GM19351 (cell line): ENCODE measurements around the gene GNPTAB.
A peak's percentile ranks its signal among the peaks of the same experiment; 100 is the strongest.

Experiments used
- ATAC-seq: cut with Tn5 transposase; IDR thresholded peaks from one replicate; pipeline ENCODE4 v1.9.1; 2021; ENCODE audit warnings: mild to moderate bottlenecking, moderate library complexity; ENCODE audit not compliant: unreplicated experiment

The GNPTAB gene

GRCh38 chr12:101775816-101776215, 54.9 kb downstream of the GNPTAB start:
- no peak for ATAC-seq

GRCh38 chr12:101773650-101774162, 57.1 kb downstream of the GNPTAB start:
- ATAC-seq: peak; percentile 77

- ATAC-seq: no peak
Measured at GRCh38 chr12:101772012-101772775, 58.6 kb downstream of the GNPTAB start.

- no peak for ATAC-seq
Measured at GRCh38 chr12:101769865-101770264, 60.9 kb downstream of the GNPTAB start.

GRCh38 chr12:101768781-101769180, 62.0 kb downstream of the GNPTAB start:
- ATAC-seq: no peak

GRCh38 chr12:101767537-101767936, 63.2 kb downstream of the GNPTAB start:
- no peak for ATAC-seq

GRCh38 chr12:101764051-101764792, 66.5 kb downstream of the GNPTAB start:
- no peak for ATAC-seq

GRCh38 chr12:101763246-101763931, 67.4 kb downstream of the GNPTAB start:
- ATAC-seq: no peak

- no peak for ATAC-seq
Measured at GRCh38 chr12:101761781-101762180, 69.0 kb downstream of the GNPTAB start.

GRCh38 chr12:101761350-101761749, 69.4 kb downstream of the GNPTAB start:
- ATAC-seq: no peak

- ATAC-seq: no peak
Measured at GRCh38 chr12:101759396-101760047, 71.2 kb downstream of the GNPTAB start.

GRCh38 chr12:101750152-101750551, 80.6 kb downstream of the GNPTAB start:
- ATAC-seq: no peak

- no peak for ATAC-seq
Measured at GRCh38 chr12:101749657-101750056, 81.1 kb downstream of the GNPTAB start.

GRCh38 chr12:101748907-101749306, 81.9 kb downstream of the GNPTAB start:
- ATAC-seq: no peak

- ATAC-seq: no peak
Measured at GRCh38 chr12:101747697-101748096, 83.1 kb downstream of the GNPTAB start.

GRCh38 chr12:101746661-101747060, 84.1 kb downstream of the GNPTAB start:
- ATAC-seq: no peak

GRCh38 chr12:101746196-101746595, 84.6 kb downstream of the GNPTAB start:
- no peak for ATAC-seq

- ATAC-seq: no peak
Measured at GRCh38 chr12:101745481-101745880, 85.3 kb downstream of the GNPTAB start.

GRCh38 chr12:101743724-101744472, 86.9 kb downstream of the GNPTAB start:
- peak; percentile 96 for ATAC-seq

- no peak for ATAC-seq
Measured at GRCh38 chr12:101743242-101743641, 87.5 kb downstream of the GNPTAB start.
